Measurements from ENCODE around the gene ARL15. TPM values are rescaled to one million over a fixed set of nuclear protein-coding genes. Genes with fewer than 3 reads are reported as not detected.

Gene ARL15
- total RNA-seq, 2 donors from 2014 or later, result 11.4 to 22.8 TPM

DNA sequence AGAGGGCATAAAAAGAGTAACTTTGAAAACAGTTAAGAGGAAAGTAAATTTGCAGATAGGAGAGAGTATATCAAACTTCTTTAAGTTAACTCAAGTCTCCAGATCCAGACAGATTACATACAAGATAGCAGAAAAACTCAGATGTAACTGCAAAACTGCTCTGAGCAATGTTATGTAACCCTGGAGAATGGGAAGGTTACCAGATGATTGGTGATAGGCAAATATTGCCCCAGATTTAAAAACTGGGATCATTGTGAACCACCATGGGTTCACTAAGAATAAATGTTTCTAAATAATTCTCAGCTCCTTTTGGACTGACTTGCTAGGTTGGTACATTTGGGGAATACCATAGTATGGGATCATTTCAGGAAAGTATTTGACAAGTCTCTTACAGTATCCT is 176.5 kb downstream of the ARL15 start:
- H3K36me3 ChIP-seq, result no peaks in the 10 kb centered on the region
- no peaks in the 10 kb centered on the region for H3K9me3 ChIP-seq
- no peak overlapping the region for H3K27ac ChIP-seq
- TF ChIP-seq, protein P1, sequence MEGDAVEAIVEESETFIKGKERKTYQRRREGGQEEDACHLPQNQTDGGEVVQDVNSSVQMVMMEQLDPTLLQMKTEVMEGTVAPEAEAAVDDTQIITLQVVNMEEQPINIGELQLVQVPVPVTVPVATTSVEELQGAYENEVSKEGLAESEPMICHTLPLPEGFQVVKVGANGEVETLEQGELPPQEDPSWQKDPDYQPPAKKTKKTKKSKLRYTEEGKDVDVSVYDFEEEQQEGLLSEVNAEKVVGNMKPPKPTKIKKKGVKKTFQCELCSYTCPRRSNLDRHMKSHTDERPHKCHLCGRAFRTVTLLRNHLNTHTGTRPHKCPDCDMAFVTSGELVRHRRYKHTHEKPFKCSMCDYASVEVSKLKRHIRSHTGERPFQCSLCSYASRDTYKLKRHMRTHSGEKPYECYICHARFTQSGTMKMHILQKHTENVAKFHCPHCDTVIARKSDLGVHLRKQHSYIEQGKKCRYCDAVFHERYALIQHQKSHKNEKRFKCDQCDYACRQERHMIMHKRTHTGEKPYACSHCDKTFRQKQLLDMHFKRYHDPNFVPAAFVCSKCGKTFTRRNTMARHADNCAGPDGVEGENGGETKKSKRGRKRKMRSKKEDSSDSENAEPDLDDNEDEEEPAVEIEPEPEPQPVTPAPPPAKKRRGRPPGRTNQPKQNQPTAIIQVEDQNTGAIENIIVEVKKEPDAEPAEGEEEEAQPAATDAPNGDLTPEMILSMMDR (IDR thresholded peaks at IDR 0.05), result no peak
- no peak overlapping the region for H3K4me3 ChIP-seq
- no peak for DNase-seq (ENCODE audit: low spot score)
- H3K4me1 ChIP-seq, result no peaks in the 10 kb centered on the region
- no peaks in the 10 kb centered on the region for H3K27me3 ChIP-seq

DNA sequence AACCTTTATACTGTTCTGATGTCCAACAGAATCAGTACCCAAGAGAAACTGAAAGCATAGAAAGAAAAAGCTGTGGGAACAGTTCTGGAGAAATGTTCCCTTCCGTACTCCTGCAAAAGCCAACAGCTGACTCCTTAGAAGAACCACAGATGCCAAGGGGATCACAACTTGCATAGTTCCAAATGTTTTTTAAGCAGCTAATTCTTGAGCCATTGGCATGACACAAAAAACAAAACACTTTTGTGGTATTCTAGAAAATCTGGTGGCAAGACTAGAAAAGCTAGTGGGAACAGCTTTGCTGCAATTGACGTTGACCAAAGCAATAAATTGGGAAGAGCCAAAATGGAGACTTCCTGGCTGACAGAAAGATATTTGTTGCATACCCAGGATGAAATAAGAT is 189.9 kb downstream of the ARL15 start:
- TF ChIP-seq, protein P1 (IDR thresholded peaks at IDR 0.05), result no peak
- Histone ChIP-seq H3K9me3 (no peaks in the 10 kb centered on the region), H3K4me3 (no peak overlapping the region)

DNA sequence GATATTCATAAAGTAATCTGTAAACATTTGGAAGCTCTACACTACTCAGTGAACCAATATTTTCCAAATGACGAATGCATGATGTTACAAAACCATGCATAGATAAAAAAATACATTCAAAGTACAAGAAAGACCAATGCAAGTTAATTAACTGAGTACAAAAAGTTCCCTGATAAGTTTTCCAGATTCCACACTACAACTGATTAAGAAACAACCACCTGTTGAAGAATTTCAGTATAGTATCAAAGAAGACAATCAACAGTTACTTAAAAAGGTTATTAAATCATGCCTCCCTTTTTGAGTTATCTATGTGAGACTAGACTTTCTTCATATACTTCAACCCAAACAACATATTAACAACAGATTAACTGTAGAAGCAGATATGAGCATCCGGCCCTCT is 192.4 kb downstream of the ARL15 start:
- TF ChIP-seq, protein P1 (IDR thresholded peaks at IDR 0.05), result no peak
- Histone ChIP-seq H3K27ac (no peak overlapping the region), H3K36me3 (no peaks in the 10 kb centered on the region), H3K4me1 (no peaks in the 10 kb centered on the region), H3K4me3 (no peak overlapping the region), H3K27me3 (no peaks in the 10 kb centered on the region), H3K9me3 (no peaks in the 10 kb centered on the region)
- no peak for DNase-seq (ENCODE audit: low spot score)

More for the DNA sequence above, 189.9 kb downstream of the ARL15 start:
- no peaks in the 10 kb centered on the region for H3K36me3 ChIP-seq
- H3K4me1 ChIP-seq, result no peaks in the 10 kb centered on the region
- no peak overlapping the region for H3K27ac ChIP-seq
- no peak for DNase-seq (ENCODE audit: low spot score)
- H3K27me3 ChIP-seq, result no peaks in the 10 kb centered on the region

DNA sequence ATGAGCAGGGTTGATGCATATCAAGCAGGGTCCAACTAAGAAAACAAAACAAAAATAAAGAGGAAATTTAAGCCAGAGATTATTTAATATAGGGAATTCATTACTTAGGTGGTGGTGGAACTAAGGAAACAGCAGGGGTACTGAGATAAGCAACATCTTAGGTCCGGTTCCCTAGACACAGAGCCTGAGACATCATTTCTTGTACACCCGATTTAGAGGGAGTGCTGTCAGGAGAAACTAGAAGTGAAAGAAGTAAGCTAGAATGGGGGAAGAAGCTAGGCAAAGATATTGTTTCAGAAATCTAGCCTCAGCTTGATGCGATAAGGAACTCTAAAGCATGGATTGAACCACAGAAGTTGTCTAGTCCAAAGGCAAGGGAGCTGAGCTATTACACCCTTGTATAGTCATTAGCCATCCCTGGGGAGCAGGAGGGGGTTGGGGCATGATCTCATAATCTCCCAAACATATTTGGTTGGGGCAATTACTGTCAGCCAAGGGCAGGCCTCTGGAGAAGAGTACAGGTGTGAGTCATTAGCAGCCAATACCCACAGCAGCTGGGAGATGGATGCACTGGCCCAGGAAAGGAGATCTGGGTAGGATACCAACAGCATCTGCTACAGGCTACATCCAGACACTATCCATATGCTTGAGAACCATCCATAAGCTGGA is 194.5 kb downstream of the ARL15 start:
- no peaks in the 10 kb centered on the region for H3K36me3 ChIP-seq
- H3K4me3 ChIP-seq, result no peak overlapping the region
- no peaks in the 10 kb centered on the region for H3K9me3 ChIP-seq
- H3K27ac ChIP-seq, result no peak overlapping the region
- TF ChIP-seq, protein P1 (IDR thresholded peaks at IDR 0.05), result no peak
- H3K4me1 ChIP-seq, result no peaks in the 10 kb centered on the region
- H3K27me3 ChIP-seq, result no peaks in the 10 kb centered on the region
- DNase-seq (ENCODE audit: low spot score), result no peak

DNA sequence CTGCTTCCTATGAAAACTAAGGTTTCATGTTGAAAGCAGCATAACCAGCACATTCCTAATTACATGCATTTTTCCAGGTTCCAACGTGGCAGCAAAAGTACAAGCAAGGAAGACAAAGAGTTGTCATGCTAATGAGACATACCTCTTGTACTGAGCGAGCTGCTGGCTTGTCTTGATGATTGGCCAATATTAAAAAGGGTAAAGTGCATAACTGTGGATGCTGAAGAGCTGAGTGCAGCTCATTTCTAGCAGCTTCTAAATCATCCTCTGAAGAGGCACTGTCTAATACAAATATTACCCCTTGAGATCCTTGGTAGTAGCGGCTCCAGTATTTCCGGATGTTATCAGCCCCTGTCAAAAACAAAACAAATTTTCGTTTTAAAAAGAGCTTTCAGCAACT is 197.3 kb downstream of the ARL15 start:
- DNase-seq (ENCODE audit: low spot score), result no peak
- Histone ChIP-seq H3K36me3 (no peaks in the 10 kb centered on the region), H3K4me1 (no peaks in the 10 kb centered on the region), H3K9me3 (no peaks in the 10 kb centered on the region), H3K4me3 (no peak overlapping the region), H3K27me3 (no peaks in the 10 kb centered on the region), H3K27ac (no peak overlapping the region)
- TF ChIP-seq, protein P1 (IDR thresholded peaks at IDR 0.05), result no peak
